ENCODE data around the gene GRB7. TPM values are rescaled to one million over a fixed set of nuclear protein-coding genes. Genes with fewer than 3 reads are reported as not detected.

GRB7 gene
- total and polyA plus RNA-seq, 9 of the 15 experiments (the other 6 are each of a cell fraction or from before 2014, with no cell fraction given), result 0.04 to 6.2 (median 2.2) TPM

DNA sequence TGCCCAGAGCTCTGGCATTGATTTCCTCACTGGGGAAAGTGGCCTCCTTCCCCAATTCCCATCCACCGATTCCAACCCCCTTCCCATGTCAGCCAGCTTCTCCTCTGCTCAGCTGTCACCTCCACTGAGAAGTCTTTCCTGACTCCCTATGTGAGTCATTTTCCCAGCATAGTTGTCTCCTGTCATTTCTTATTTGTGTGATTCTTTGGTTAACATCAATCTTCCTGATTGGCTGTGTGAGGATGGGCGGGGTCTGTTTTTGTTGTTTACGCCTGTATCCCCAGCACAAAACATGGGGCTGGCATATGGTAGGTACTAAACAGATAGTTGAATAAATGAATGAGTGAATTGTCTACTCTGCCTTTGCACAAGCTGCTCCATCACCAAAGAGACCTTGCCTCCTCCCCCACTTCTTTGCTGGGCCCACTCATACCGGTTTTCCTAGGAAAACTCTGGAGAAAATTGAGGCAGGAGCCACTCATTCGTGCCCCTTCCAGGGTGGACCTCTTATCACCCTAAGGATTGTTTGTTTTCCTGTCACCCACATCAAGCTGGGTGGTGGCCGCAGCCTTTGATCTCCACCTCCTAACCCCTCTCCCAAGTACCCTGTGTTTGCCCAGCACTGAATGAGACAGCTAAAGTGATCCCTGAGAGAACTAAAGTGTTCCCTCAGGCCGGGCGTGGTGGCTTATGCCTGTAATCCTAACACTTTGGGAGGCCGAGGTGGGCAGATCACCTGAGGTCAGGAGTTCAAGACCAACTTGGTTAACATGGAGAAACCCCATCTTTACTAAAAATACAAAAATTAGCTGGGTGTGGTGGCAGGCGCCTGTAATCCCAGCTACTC, 1.2 kb upstream of the GRB7 start (continued):
- TF ChIP-seq ZNF354B (CRISPR knock-in tag; IDR thresholded peaks at IDR 0.05) (no peak), SMAD1 (IDR thresholded peaks at IDR 0.05; ENCODE audit: low read depth, low read length, partially characterized antibody) (no peak)

DNA sequence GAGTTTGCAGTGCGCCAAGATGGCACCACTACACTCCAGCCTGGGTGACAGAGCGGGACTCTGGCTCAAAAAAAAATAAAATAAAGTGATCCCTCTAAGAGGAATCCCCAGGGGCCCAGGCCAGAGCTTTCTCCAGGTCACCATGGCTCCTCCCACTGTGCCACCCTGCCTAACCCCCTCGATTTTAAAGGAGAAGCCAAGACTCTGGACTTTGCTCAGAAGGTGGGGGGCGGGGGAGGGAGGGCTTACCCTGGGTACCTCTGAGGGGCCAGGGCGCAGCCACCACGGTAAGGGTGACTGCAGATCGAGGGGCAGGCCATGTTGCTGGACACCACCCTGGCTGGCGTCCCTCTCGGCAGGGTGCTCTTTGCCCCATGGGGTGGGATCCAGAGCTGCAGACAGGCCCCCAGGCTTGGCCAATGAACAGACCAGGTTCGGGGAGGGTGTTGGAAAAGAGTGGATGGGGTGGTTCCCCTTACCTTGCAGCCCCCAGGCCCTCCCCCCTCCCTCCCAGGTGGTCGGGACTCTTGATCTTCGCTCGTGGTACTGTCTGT, 455 bp upstream of the GRB7 start:
- Histone ChIP-seq H3K79me2 (ENCODE audit: control insufficient read depth, insufficient read depth, low read length) (no peaks in the 10 kb centered on the region), H3K9ac (ENCODE audit: insufficient read depth in 1 of 2, low read depth in 2 of 2, low read length in 2 of 2) (peak overlapping the region in 1 of 2 experiments; percentile 80; a peak in 2 of 4 replicates), H3K4me2 (ENCODE audit: insufficient read depth, low read length) (peak overlapping the region; percentile 69), H3K27ac (ENCODE audit: extremely low read depth, low read depth, low read length) (no peak overlapping the region), H3K36me3 (ENCODE audit: control insufficient read depth, insufficient read depth, low read length) (no peaks in the 10 kb centered on the region), H3K27me3 (ENCODE audit: control insufficient read depth in 2 of 2, insufficient read depth in 2 of 2, low read length in 2 of 2) (no peaks in the 10 kb centered on the region), H3K4me3 (peak overlapping the region; percentile 44), H3K9me1 (ENCODE audit: control insufficient read depth, insufficient read depth, low read length) (no peaks in the 10 kb centered on the region), H4K20me1 (replicated peaks; ENCODE audit: control insufficient read depth, insufficient read depth, low read length) (no peaks in the 10 kb centered on the region), H3K4me1 (replicated peaks in 1 of 2; ENCODE audit: control insufficient read depth in 2 of 2, insufficient read depth in 2 of 2, low read length in 2 of 2) (peaks cover 20 to 44% of the 10 kb centered on the region in 2 experiments), H2AFZ (ENCODE audit: low read depth, low read length) (peak overlapping the region; percentile 74), H3K9me3 (replicated peaks; ENCODE audit: control insufficient read depth, insufficient read depth, low read depth, low read length) (no peaks in the 10 kb centered on the region)
- FAIRE-seq, result no peak
- intact Hi-C loops (cut with micrococcal nuclease) (no loop called here), in situ Hi-C loops (cut with MboI) (no loop called here)
- ChIA-PET POLR2A (interaction anchor here (0.9 to 1.1 kb wide), 2 partner anchors 14 to 37 kb away, joined by 3 read pairs; partner anchors contain the start of gene ERBB2), CTCF (ENCODE audit: low intra/inter-chr PET ratio) (no interaction called here)
- no peak for DNase-seq (ENCODE audit: extremely low read depth in 1 of 4, low spot score in 3 of 4)
- ATAC-seq, result no peak
- BruUV-seq (replicated peaks), result no TSS peak
- WGBS (ENCODE audit: insufficient coverage, low coverage, missing lambda C conversion rate), result 70% methylated on average over 5 of the region's 13 CpGs
- TF ChIP-seq, protein P1, sequence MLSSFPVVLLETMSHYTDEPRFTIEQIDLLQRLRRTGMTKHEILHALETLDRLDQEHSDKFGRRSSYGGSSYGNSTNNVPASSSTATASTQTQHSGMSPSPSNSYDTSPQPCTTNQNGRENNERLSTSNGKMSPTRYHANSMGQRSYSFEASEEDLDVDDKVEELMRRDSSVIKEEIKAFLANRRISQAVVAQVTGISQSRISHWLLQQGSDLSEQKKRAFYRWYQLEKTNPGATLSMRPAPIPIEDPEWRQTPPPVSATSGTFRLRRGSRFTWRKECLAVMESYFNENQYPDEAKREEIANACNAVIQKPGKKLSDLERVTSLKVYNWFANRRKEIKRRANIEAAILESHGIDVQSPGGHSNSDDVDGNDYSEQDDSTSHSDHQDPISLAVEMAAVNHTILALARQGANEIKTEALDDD (IDR thresholded peaks at IDR 0.05), result no peak
- TF ChIP-seq SMAD2 (IDR thresholded peaks at IDR 0.05; ENCODE audit: low read depth, low read length) (no peak), ZNF707 (CRISPR knock-in tag; conservative IDR thresholded peaks at IDR 0.05) (no peak), STAT5B (CRISPR knock-in tag; IDR thresholded peaks at IDR 0.05) (no peak), MCM3 (IDR thresholded peaks at IDR 0.05) (no peak), TAF9B (IDR thresholded peaks at IDR 0.05; ENCODE audit: partially characterized antibody) (no peak)

Data from K562 (cell line).